ENCODE measurements around the gene TUBB6.

GRCh38 chr18:12312976-12313375 is 4.9 kb downstream of the TUBB6 start:
- TF ChIP-seq CTCF (IDR thresholded peaks at IDR 0.05 in 2 of 3, conservative IDR thresholded peaks at IDR 0.05 in 1 of 3; ENCODE audit: control insufficient read depth in 2 of 3, extremely low read depth in 1 of 3, insufficient read depth in 1 of 3, low read depth in 3 of 3, low read length in 3 of 3) (no peak), JUND (IDR thresholded peaks at IDR 0.05; ENCODE audit: low read depth, low read length) (no peak), RFX5 (IDR thresholded peaks at IDR 0.05; ENCODE audit: low read depth, low read length) (no peak), SRF (IDR thresholded peaks at IDR 0.05; ENCODE audit: low read depth in 2 of 2, low read length in 2 of 2) (no peak), ATF2 (IDR thresholded peaks at IDR 0.05; ENCODE audit: low read length) (no peak), SIN3A (IDR thresholded peaks at IDR 0.05; ENCODE audit: low read depth, low read length) (no peak), CEBPB (IDR thresholded peaks at IDR 0.05; ENCODE audit: borderline replicate concordance in 1 of 2, low read depth in 2 of 2, low read length in 2 of 2) (no peak), MAX (IDR thresholded peaks at IDR 0.05; ENCODE audit: low read depth, low read length) (no peak), ATF3 (IDR thresholded peaks at IDR 0.05; ENCODE audit: borderline replicate concordance, extremely low read depth, low read depth, low read length) (no peak), BACH1 (IDR thresholded peaks at IDR 0.05; ENCODE audit: borderline replicate concordance) (no peak), SKIL (IDR thresholded peaks at IDR 0.05; ENCODE audit: low read depth, poor library complexity, severe bottlenecking) (no peak), IKZF1 (conservative IDR thresholded peaks at IDR 0.05) (no peak)
